Daoy (cell line): ENCODE results near the gene MMS19. TPM values are rescaled to one million over a fixed set of nuclear protein-coding genes. Genes with fewer than 3 reads are reported as not detected.
"Not testable (repeated sequence)": the region's sequence is repeated elsewhere in the genome, so short reads cannot be mapped to it uniquely, and the experiment has no call there.

Experiments
- DNase-seq: peaks from one replicate; pipeline ENCODE4 v3.0.0-alpha.2; 2015; ENCODE audit warnings: low read depth
- total RNA-seq: library from RNA; depleted of rRNA; stranded (reverse); fragments of >200 nt; shearing (Covaris generic); gene quantifications from 2 replicates; pipeline ENCODE4 v1.2.3, GENCODE V29; 2014; rRNA removed

Gene MMS19
- 53.3 and 70.5 TPM in 2 replicates for total RNA-seq

GRCh38 chr10:97498076-97498840 is at the start of gene MMS19:
MMS19 (minus strand) TSS chr10:97498422; CDS start chr10:97498384, 38 bp downstream.
- peak; percentile 98 for DNase-seq

DNA sequence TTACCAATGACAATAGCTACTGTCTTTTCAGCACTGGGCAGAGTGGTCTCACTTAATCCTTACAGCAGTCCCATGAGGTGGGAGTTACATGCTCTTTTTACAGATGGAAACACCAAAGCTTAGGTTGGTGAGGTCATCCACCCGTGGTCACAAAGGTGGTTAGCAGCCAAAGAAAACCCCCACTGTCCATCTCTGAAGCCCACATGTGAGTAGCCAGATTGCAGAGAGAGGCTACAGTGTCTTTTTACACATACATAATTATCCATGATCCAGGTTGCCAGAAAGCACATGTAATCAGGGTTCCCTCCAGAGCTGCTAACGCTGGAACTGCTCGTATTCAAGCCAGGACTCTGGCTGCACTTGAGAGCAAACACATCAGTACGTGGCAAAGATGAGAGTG is 49.7 kb upstream of the MMS19 start:
- no peak for DNase-seq

GRCh38 chr10:97547271-97547600 is 49.0 kb upstream of the MMS19 start:
- no peak for DNase-seq

DNA sequence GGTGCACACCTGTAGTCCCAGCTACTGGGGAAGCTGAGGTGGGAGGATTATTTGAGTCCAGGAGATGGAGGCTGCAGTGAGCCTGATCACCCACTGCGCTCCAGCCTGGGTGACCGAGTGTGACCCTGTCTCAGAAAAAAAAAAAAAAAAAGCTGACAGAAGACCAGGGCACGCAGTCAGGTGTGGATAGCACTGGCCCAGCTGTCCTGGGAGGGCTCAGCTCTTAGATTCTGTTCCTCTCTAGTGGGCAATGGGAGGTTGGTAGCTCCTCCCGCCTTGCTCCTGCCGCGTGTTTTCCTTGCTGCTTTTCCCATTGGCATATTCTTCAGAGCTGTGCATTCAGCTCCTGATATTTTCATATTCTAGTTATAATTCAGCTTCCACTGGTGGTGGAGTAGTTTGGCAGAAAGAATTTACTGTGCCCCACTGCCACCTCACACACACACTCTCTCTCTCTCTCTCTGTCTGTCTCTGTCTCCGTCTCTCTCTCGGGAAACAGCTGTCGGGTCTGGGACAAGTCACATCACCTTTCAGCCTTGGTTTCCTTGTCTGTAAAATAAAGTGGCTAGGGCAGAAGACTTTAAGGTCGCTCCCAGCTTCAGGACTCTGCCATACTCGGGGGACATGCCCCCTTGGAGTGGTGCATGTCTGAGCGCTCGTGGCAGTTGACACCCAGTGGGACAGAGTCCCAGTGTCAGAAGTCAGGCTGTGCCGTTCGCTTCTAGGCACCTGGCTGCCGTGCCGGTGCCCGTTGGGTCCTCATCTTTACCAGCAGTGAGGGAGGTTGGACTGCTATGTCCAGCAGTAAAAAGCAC is 48.4 kb upstream of the MMS19 start:
- no peak for DNase-seq

DNA sequence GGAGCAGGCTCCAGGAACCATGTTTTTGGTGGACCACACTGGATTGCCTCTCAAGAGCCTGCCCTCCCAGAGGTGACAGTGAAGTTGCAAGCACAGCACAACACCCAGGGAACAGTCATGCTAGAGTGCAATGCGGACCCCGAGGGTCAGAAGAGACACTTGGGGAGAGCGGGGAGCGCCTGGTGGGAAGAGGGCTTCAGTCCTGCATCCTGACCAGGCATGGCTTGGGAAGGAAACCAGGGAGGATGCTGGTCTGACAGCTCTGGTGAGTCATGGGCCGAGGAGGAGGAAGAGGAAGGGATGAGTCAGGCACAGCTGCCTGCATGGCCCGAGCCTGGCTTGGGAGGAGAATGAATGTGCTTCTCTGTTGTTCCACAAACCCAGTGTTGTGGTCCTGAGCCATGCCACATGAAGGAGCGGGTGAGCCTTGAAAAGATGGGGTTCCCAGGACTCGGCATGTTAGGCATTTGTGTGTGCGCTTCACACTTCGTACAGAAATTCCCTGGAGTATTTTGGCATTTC is 44.9 kb upstream of the MMS19 start:
- peak; percentile 96 for DNase-seq

DNA sequence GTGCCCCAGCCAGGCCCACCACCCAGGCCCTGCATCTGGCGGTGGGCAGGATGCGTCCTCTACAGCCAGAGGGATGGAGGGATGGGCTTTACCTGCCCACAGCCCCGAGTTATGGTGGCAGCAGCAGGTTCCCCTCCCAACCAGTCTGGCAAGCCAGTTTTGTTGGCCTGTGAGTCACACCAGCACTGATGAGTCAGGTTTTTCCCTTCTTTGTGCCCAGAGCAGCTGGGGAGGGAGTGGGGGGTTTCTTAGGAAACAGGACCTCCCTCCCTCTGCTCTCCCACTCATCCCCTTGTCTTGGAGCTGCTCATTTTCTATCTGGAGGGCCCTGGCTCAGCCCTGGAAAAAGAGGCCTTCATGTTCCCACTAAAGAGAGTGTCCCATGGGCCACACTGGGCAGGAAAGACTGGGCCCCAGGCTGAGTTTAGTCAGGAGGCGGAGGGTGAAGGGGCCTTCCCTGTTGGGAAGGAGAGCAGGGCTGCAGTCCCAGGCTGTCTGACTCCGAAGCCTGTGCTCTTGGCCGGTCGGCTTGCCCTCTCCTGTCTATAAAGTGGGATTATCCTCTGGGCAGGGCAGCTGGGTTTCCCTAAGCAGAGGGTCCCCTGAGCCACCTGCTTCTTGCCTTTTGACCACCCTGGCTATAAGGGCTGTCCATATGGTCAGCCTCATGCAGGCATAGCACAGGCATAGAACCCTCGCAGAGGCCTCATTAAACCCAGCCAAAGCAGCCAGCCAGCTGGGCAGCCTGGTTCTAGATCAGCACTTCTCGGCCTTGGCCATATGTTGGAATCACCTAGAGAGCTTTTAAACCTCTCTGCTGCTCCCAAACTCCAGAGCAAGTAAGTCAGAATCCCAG is 44.2 kb upstream of the MMS19 start:
- peak; percentile 93 for DNase-seq

DNA sequence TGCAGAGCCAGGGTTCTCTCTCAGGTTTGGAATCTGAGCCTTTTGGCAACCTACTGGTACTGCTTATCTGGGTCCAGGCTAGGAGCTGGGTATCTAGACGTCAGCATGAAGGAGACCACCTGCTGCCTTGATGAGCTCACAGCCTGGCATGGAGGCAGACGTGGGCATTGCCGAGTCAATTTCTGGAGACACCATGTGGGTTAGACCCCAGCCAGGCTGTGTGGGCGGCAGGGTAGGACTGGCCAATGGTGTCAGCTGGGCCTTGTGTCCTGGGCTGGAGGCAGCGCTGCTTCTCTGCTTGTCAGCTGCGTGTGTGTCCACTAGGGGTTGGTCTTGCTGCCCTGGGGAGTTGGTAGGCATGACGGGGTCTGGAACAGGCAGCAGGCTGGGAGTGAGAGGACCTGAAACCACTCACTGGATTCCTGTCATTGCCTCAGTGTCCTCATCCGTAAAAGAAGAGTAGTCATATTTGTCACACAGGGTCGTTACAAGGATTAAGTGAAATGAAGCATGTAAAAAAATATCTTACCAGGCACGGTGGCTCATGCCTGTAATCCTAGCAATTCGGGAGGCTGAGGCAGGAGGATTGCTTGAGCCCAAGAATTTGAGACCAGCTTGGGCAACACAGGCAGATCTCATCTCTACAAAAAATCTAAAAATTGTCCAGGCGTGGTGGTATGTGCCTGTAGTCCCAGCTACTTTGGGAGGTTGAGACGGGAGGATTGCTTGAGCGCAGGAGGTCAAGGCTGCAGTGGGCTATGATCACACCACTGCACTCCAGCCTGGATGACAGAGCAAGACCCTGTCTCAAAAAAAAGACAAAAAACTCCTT is 42.7 kb upstream of the MMS19 start:
- peak; percentile 39 for DNase-seq

GRCh38 chr10:97539523-97540200 is 41.4 kb upstream of the MMS19 start:
- DNase-seq, result peak; percentile 41

GRCh38 chr10:97538839-97539238 is 40.6 kb upstream of the MMS19 start:
- no peak for DNase-seq

DNA sequence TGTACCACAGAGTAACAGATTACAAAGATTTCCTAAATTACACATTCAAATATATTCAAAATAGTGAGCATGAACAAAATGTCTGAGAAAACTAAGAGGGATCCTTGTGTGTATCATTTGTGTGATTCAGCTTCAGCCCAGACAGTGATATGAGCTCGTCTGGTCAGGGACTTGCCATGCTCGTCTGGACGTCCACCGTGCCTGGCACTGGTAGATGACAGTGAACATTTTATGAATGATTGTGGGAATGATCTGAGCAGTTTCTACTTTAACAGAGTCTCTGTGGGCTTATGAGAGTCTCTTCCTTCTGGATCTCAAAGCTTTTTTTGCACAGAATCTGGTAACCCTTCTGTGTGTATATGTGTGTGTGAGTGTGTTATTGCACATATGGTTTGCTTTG is 40.2 kb upstream of the MMS19 start:
- DNase-seq, result peak; percentile 23

GRCh38 chr10:97537186-97537869 is 39.1 kb upstream of the MMS19 start:
- no peak for DNase-seq

DNA sequence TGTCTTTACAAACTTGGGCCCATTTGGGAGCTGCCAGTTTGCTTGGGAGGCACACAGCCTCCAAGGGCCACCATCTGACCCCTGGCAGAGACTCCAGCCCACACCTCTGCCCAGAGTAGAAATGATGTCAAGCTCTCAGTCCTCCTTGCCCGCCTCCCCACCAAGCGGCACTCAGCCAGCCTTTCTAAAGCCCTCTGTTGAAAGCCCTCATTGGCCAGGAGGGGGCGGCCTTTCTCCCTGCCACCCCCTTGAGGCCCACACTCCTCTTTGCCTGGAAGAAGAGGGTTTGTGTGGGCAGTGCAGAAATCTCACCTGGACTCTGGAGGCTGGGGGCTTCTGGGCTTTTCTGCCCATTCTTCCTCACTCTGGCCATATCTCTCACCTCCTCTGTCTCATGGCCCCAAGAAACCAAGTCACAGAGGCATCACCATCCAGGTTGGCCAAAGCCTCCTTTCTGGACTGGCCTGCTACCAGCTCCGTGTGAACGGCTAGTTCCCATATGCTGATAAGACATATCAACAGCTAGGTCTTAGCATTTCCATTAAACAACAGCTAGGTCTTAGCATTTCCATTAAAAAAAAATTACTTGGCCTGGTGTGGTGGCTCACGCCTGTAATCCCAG is 36.6 kb upstream of the MMS19 start:
- DNase-seq, result peak; percentile 56

GRCh38 chr10:97533888-97534287 is 35.7 kb upstream of the MMS19 start:
- DNase-seq, result no peak

GRCh38 chr10:97532935-97533671 is 34.9 kb upstream of the MMS19 start:
- peak; percentile 37 for DNase-seq

DNA sequence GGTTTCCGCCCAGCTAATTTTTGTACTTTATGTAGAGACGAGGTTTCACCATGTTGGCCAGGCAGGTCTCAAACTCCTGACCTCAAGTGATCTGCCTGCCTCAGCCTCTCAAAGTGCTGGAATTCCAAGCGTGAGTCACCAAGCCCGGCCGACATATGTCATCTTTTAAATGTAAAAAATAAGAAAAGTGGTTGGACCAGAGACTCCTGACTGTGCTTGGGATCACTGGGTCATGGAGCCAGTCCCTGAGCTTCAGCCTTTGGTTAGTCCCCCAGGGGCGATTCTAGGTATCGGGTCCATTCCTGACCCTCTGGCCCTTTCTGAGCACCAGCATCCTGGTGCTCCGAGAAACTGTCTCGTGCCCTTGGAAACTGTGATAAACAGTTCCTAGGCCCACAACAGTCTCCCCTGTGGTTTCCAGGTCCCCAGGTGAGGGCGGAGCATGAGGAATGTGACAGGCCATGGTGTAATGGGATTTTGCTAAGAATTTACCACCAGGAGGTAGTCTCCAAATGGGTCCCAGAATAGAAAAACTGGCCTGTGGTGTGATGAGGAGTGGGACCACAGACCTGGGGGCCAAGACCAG is 33.3 kb upstream of the MMS19 start:
- peak; percentile 41 for DNase-seq

GRCh38 chr10:97529685-97530465 is 31.7 kb upstream of the MMS19 start:
- DNase-seq, result peak; percentile 21

GRCh38 chr10:97528876-97529275 is 30.7 kb upstream of the MMS19 start:
- DNase-seq, result not testable (repeated sequence)
